MCF 10A (cell line): ENCODE measurements around the gene GRM2. TPM values are rescaled to one million over a fixed set of nuclear protein-coding genes. Genes with fewer than 3 reads are reported as not detected.

Source experiments
- BruUV-seq: library from RNA; stranded (reverse); fragments of 400-500 nt; replicated peaks from 2 replicates; lab custom pipeline; 2021; lab: Mats Ljungman, UMichigan
- CTCF ChIA-PET: fragments of 300-600 bp; sonication (Branson Sonifier 250); formaldehyde crosslinking; extraction: SDS; loops from one replicate; lab custom pipeline; 2021; ENCODE audit warnings: antibody characterized with exemption, inconsistent platforms; lab: Yijun Ruan, JAX
- POLR2A ChIA-PET: fragments of 300-600, 350-650 bp; sonication (Branson Sonifier 250); formaldehyde crosslinking; extraction: SDS; loops from one replicate; lab custom pipeline; 2020; ENCODE audit warnings: antibody characterized with exemption, inconsistent platforms; lab: Yijun Ruan, JAX
- DNase-seq: peaks from one replicate; pipeline ENCODE4 v3.0.0-alpha.2; 2018; ENCODE audit not compliant: unreplicated experiment
- H3K27ac Mint-ChIP-seq: one replicate; pipeline ENCODE4 v1.8.0; 2022; ENCODE audit warnings: mild to moderate bottlenecking, low read depth, mixed read lengths; ENCODE audit not compliant: unreplicated experiment
- H3K27me3 Mint-ChIP-seq: one replicate; pipeline ENCODE4 v1.8.0; 2022; ENCODE audit warnings: mixed read lengths; ENCODE audit not compliant: insufficient read depth, unreplicated experiment
- H3K36me3 Mint-ChIP-seq: one replicate; pipeline ENCODE4 v1.8.0; 2022; ENCODE audit warnings: mild to moderate bottlenecking, moderate library complexity, mixed read lengths; ENCODE audit not compliant: insufficient read depth, unreplicated experiment
- H3K4me1 Mint-ChIP-seq: one replicate; pipeline ENCODE4 v1.8.0; 2022; ENCODE audit warnings: mixed read lengths; ENCODE audit not compliant: insufficient read depth, unreplicated experiment
- H3K4me3 Mint-ChIP-seq: one replicate; pipeline ENCODE4 v1.8.0; 2022; ENCODE audit warnings: mild to moderate bottlenecking, moderate library complexity, mixed read lengths; ENCODE audit not compliant: unreplicated experiment
- H3K9me3 Mint-ChIP-seq: one replicate; pipeline ENCODE4 v1.8.0; 2022; ENCODE audit warnings: mixed read lengths; ENCODE audit not compliant: unreplicated experiment
- intact Hi-C: fragments of 100-400 bp; cut with micrococcal nuclease; formaldehyde crosslinking; loops from 2 replicates; pipeline ENCODE4 v1.14.1; 2022
- total RNA-seq: library from RNA; stranded (reverse); gene quantifications from 2 replicates; pipeline ENCODE4 v1.2.3, GENCODE V29; 2022
- TF ChIP-seq, protein P1 (sequence below): fragments of 200-600 bp; IDR thresholded peaks from one replicate; pipeline ENCODE4 v1.8.0; 2022; ENCODE audit warnings: antibody characterized with exemption, mild to moderate bottlenecking; ENCODE audit not compliant: unreplicated experiment

Gene GRM2
- total RNA-seq, 1 experiment from 2014 or later = 0.23 TPM

DNA sequence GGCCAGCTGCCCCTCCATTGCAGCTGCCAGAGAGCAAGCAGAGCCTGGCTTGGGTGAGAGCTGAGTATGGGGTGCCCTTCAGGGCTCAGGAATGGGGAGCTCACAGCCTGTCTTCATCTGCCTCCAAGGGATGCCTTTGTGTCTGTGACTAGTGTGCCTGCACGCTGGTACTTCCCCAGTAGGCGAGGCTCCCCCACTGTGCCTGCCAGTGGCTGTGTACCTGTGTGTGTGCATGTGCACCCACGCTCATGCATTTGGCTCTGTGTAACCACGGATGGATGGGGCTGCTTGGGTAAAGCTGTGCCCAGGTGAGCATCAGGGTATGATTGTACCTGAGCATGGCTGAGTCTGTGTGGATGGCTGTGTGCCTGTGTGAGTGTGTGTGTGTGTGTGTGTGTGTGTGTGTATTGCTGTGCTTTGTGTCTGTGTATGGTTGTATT is 2.3 kb upstream of the GRM2 start:
- H3K36me3 Mint-ChIP-seq = peaks cover 30% of the 10 kb centered on the region
- no TSS peak for BruUV-seq
- ChIA-PET POLR2A (no interaction called here), CTCF (interaction anchor here (0.6 to 4.1 kb wide), 5 partner anchors 14 to 95 kb away, joined by 3 to 18 read pairs (median 4); no protein-coding TSS in a partner anchor)
- no peak overlapping the region for H3K4me3 Mint-ChIP-seq
- H3K27me3 Mint-ChIP-seq = no peaks in the 10 kb centered on the region
- TF ChIP-seq, protein P1, sequence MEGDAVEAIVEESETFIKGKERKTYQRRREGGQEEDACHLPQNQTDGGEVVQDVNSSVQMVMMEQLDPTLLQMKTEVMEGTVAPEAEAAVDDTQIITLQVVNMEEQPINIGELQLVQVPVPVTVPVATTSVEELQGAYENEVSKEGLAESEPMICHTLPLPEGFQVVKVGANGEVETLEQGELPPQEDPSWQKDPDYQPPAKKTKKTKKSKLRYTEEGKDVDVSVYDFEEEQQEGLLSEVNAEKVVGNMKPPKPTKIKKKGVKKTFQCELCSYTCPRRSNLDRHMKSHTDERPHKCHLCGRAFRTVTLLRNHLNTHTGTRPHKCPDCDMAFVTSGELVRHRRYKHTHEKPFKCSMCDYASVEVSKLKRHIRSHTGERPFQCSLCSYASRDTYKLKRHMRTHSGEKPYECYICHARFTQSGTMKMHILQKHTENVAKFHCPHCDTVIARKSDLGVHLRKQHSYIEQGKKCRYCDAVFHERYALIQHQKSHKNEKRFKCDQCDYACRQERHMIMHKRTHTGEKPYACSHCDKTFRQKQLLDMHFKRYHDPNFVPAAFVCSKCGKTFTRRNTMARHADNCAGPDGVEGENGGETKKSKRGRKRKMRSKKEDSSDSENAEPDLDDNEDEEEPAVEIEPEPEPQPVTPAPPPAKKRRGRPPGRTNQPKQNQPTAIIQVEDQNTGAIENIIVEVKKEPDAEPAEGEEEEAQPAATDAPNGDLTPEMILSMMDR = no peak
- no peak for DNase-seq
- H3K27ac Mint-ChIP-seq = no peak overlapping the region
- intact Hi-C loops = no loop called here
- H3K4me1 Mint-ChIP-seq = no peaks in the 10 kb centered on the region
- no peaks in the 10 kb centered on the region for H3K9me3 Mint-ChIP-seq

DNA sequence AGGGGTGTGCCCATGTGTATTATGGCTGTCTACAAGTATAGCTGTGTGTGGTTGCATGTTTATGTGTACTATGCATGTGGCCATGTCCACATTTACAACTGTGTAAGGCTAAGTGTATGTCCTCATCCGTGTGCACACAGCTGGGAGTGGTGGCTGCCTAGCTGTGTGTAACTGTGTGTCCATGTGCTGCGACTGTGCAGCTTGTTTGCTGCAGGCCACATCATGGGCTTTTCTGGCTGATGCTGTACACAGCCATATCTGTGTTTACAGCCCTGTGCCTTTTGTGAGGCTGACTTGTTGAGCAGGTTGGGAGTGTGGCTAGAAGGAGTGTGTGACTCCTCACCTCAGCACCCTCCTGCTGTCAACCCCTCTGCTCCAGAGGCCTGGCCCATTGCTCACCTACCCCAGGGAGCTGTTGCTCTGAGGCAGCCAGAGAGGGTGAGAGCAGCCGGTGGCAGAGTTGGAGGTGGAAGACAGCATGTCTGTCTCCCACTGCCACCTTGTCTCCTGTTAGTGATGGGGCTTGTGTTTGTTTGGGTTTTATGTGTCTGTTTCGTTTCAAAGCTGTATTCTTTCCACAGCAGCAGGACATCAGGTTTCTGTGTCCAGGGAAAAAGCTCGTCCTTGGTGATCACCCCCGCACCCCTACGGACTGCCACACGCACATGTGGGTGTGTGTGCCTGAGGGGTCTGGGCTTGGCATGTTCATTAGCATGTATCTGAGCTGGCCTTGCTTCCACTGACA is 1.4 kb upstream of the GRM2 start:
- H3K4me1 Mint-ChIP-seq = no peaks in the 10 kb centered on the region
- ChIA-PET CTCF (interaction anchor here (0.6 to 4.1 kb wide), 4 partner anchors 13 to 63 kb away, joined by 3 to 18 read pairs (median 4); no protein-coding TSS in a partner anchor), POLR2A (interaction anchor here (0.9 kb wide), 1 partner anchor 8 kb away, joined by 3 read pairs; no protein-coding TSS in a partner anchor)
- intact Hi-C loops = no loop called here
- TF ChIP-seq, protein P1 = no peak
- no peak for DNase-seq
- H3K9me3 Mint-ChIP-seq = no peaks in the 10 kb centered on the region
- peaks cover 27% of the 10 kb centered on the region for H3K36me3 Mint-ChIP-seq
- H3K4me3 Mint-ChIP-seq = no peak overlapping the region
- no TSS peak for BruUV-seq
- no peaks in the 10 kb centered on the region for H3K27me3 Mint-ChIP-seq
- no peak overlapping the region for H3K27ac Mint-ChIP-seq

DNA sequence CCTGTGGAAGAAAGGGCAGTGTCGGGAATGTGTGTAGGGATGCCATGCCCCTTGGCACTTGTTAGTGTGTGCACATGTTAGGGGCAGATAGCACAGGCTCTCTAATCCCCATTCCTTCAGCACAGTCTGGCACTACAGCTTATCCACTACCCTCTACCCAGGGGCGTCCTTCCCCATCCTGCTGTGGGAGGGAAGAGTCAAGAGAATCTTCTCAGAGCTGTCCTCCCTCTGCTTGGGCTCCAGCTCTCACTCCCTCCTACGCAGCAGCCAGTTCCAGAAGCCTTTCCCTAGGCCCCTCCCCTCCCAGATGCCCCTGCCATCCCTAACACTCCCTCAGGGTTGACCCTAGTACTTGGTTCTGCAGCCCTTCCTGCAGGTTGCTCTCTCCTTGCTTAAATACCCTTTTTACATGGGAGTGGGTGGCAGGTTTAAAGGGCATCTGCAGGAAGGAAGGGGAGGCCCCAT is 815 bp upstream of the GRM2 start:
- H3K9me3 Mint-ChIP-seq = no peaks in the 10 kb centered on the region
- BruUV-seq = no TSS peak
- POLR2A ChIA-PET = interaction anchor here (0.9 kb wide), 1 partner anchor 9 kb away, joined by 3 read pairs; no protein-coding TSS in a partner anchor
- peaks cover 25% of the 10 kb centered on the region for H3K36me3 Mint-ChIP-seq
- H3K27me3 Mint-ChIP-seq = no peaks in the 10 kb centered on the region
- TF ChIP-seq, protein P1 = no peak
- DNase-seq = no peak
- H3K4me1 Mint-ChIP-seq = no peaks in the 10 kb centered on the region
- no peak overlapping the region for H3K4me3 Mint-ChIP-seq
- intact Hi-C loops = no loop called here
- CTCF ChIA-PET = interaction anchor here (1.1 to 4.1 kb wide), 2 partner anchors 12 to 24 kb away, joined by 3 to 18 read pairs; no protein-coding TSS in a partner anchor
- H3K27ac Mint-ChIP-seq = no peak overlapping the region

DNA sequence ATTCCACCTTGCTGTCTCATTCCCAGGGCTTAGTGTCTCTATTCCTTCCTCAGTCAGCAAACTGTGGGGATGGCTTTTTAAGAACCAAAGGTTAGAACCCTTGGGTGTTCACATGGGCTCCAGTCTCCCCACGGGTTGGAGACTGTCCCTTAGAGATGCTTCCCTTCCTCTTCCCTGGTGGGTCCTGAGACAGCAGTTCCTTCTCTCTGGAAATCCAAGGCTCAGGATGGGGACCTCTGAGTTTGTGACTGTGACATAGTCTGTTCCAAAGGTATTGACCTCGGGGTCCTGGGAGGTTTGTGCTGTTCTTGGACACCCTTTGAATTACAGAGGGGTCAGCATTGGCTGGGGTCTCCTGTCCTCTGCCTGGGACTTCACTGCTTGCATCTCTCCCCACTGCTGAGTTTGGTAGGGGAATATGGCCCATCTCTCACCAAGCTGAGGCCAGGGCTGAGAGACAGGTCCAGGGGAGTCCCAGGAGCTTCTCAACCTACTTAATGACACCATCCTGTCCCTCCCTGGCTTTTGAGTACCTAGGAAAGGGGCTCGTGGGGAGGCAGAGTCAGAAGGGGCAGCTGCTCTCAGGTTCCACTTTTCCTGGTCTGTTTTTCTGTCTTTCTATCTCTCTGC is 1.5 kb downstream of the GRM2 start:
- TF ChIP-seq, protein P1 = no peak
- Mint-ChIP-seq H3K4me1 (no peaks in the 10 kb centered on the region), H3K27ac (no peak overlapping the region), H3K4me3 (no peak overlapping the region), H3K27me3 (no peaks in the 10 kb centered on the region), H3K9me3 (no peaks in the 10 kb centered on the region), H3K36me3 (peaks cover 19% of the 10 kb centered on the region)
- no peak for DNase-seq
- CTCF ChIA-PET = no interaction called here
- BruUV-seq = no TSS peak
- POLR2A ChIA-PET = no interaction called here
- intact Hi-C loops = no loop called here
